ENCODE data around the gene KATNA1. TPM values are rescaled to one million over a fixed set of nuclear protein-coding genes. Genes with fewer than 3 reads are reported as not detected.
A peak's percentile ranks its signal among the peaks of the same experiment; 100 is the strongest.

KATNA1 gene
- total RNA-seq, 1 donor from 2014 or later, result 19.2 TPM

DNA sequence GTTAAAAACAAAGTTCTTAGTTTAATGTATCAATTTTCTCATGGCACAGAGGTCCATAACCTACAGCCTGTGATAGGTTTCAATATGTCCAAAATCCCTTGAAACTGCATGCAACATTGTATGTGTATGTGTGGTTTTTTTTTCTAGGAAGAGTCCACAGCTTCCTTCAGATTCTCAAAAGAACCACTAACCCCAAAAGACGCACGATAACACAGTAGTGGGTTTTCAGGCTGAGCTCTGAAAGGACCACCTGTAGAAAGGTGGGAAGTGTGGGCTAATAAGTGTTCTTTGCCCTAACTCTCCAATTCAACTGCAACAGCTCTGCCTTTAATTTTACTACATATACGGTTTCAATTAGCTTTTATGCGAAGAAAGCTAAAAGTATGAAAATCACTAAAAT, 11.5 kb upstream of the KATNA1 start:
- H3K27ac Mint-ChIP-seq (ENCODE audit: unreplicated experiment), result no peak overlapping the region
- H3K27me3 Mint-ChIP-seq (ENCODE audit: unreplicated experiment), result no peaks in the 10 kb centered on the region
- H3K4me3 Mint-ChIP-seq (ENCODE audit: unreplicated experiment), result no peak overlapping the region
- H3K9me3 Mint-ChIP-seq (ENCODE audit: unreplicated experiment), result no peaks in the 10 kb centered on the region
- H3K4me1 Mint-ChIP-seq (ENCODE audit: unreplicated experiment), result no peaks in the 10 kb centered on the region
- peaks cover 39% of the 10 kb centered on the region for H3K36me3 Mint-ChIP-seq (ENCODE audit: unreplicated experiment)
- no peak for DNase-seq (ENCODE audit: extremely low spot score, unreplicated experiment)
- TF ChIP-seq, protein P1, sequence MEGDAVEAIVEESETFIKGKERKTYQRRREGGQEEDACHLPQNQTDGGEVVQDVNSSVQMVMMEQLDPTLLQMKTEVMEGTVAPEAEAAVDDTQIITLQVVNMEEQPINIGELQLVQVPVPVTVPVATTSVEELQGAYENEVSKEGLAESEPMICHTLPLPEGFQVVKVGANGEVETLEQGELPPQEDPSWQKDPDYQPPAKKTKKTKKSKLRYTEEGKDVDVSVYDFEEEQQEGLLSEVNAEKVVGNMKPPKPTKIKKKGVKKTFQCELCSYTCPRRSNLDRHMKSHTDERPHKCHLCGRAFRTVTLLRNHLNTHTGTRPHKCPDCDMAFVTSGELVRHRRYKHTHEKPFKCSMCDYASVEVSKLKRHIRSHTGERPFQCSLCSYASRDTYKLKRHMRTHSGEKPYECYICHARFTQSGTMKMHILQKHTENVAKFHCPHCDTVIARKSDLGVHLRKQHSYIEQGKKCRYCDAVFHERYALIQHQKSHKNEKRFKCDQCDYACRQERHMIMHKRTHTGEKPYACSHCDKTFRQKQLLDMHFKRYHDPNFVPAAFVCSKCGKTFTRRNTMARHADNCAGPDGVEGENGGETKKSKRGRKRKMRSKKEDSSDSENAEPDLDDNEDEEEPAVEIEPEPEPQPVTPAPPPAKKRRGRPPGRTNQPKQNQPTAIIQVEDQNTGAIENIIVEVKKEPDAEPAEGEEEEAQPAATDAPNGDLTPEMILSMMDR (IDR thresholded peaks at IDR 0.05), result no peak

DNA sequence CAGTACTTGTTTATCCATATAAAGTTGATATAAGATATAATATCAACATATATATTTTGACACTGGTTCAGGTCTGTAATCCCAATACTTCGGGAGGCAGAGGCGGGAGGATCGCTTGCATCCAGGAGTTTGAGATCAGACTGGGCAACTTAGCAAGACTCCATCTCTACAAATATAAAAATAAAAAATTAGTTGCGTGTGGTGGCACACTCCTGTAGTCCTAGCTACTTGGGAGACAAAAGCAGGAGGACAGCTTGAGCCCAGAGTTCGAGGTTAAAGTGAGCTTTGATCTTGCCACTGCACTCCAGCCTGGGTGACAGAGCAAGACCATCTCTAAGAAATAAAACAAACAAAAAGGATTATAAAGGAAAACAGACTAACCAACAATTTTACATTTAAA, 8.9 kb upstream of the KATNA1 start:
- Mint-ChIP-seq H3K4me1 (ENCODE audit: unreplicated experiment) (no peaks in the 10 kb centered on the region), H3K4me3 (ENCODE audit: unreplicated experiment) (no peak overlapping the region), H3K27me3 (ENCODE audit: unreplicated experiment) (no peaks in the 10 kb centered on the region), H3K27ac (ENCODE audit: unreplicated experiment) (no peak overlapping the region), H3K9me3 (ENCODE audit: unreplicated experiment) (no peaks in the 10 kb centered on the region), H3K36me3 (ENCODE audit: unreplicated experiment) (peaks cover 33% of the 10 kb centered on the region)
- no peak for DNase-seq (ENCODE audit: extremely low spot score, unreplicated experiment)
- TF ChIP-seq, protein P1 (IDR thresholded peaks at IDR 0.05), result no peak

DNA sequence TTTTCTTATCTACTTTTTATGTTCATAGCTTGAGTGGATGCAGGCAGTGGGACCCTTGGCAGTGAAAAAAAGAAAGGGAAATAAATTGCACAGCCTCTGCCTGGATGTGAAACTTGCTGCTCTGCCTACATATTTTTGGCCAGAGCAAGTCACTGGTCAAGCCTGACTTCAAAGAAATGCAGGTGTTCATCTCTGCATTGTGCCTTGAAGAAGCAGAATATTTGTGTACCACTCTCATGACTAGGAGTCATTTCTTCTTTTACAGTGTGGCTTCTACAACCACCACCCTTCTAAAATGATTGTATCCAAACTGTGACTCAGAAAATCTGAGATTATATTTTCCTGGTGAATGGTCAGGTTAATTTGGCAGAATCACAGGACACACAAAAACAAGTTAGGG, 2.5 kb upstream of the KATNA1 start:
- H3K27ac Mint-ChIP-seq (ENCODE audit: unreplicated experiment), result no peak overlapping the region
- no peaks in the 10 kb centered on the region for H3K27me3 Mint-ChIP-seq (ENCODE audit: unreplicated experiment)
- no peak overlapping the region for H3K4me3 Mint-ChIP-seq (ENCODE audit: unreplicated experiment)
- H3K9me3 Mint-ChIP-seq (ENCODE audit: unreplicated experiment), result no peaks in the 10 kb centered on the region
- peaks cover 9% of the 10 kb centered on the region for H3K36me3 Mint-ChIP-seq (ENCODE audit: unreplicated experiment)
- DNase-seq (ENCODE audit: extremely low spot score, unreplicated experiment), result no peak
- peaks cover 17% of the 10 kb centered on the region for H3K4me1 Mint-ChIP-seq (ENCODE audit: unreplicated experiment)
- TF ChIP-seq, protein P1 (IDR thresholded peaks at IDR 0.05), result no peak

DNA sequence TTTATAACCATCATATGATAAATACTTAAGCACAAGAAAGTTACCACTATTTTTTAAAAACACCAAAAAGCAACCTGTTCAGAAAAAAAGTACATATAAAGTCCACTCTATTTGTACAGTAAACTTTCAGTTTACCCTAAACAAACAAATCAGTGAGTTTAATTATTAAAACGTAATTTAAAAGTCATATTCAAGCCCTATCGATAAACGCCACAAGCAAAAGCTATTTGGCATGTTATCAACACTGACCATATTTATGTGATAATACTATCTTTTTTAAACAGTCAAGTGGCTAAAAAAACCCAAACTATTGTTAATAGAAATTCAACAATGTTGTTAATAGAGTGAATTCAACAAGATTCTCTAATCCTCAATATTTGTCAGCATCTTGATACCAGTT, 1.9 kb downstream of the KATNA1 start:
- Mint-ChIP-seq H3K4me3 (ENCODE audit: unreplicated experiment) (peak overlapping the region; percentile 84), H3K27ac (ENCODE audit: unreplicated experiment) (no peak overlapping the region)

DNA sequence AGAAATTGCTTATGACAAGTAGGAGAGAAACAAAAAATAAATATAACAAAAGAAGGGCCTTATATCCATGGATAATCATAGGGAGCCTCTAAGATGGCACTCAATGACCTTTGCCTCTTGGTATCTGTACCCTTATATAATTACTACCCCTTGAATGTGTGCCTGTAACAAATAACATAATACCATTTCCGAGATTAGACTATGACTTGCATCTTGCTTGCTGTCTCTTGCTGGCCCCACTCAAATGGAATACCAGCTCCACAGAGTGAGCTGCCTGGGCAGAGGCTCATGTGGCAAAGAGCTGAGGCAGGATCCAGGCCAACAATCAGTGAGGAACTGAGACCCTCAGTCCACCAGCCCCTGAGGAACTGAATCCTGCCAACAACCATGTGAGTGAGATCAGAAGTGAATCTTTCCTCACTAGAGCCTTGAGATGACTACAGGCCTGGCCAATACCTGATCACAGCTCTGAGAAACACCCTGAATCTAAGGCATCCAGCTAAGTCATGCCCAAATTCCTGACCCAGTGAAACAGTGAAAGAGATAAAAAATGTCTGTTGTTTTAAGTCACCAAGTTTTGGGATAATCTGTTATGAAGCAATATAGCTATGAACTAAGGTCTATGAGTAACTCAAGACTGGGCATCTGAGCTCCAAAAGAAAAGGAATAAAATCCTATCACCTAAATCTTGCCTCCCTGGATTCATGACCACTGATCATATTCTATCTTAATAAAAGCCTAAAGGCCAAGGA, 5.5 kb downstream of the KATNA1 start:
- TF ChIP-seq, protein P1 (IDR thresholded peaks at IDR 0.05), result no peak
- H3K9me3 Mint-ChIP-seq (ENCODE audit: unreplicated experiment), result peaks cover 4% of the 10 kb centered on the region
- H3K4me1 Mint-ChIP-seq (ENCODE audit: unreplicated experiment), result peaks cover 20% of the 10 kb centered on the region
- H3K27me3 Mint-ChIP-seq (ENCODE audit: unreplicated experiment), result no peaks in the 10 kb centered on the region
- H3K36me3 Mint-ChIP-seq (ENCODE audit: unreplicated experiment), result no peaks in the 10 kb centered on the region
- no peak for DNase-seq (ENCODE audit: extremely low spot score, unreplicated experiment)
- no peak overlapping the region for H3K27ac Mint-ChIP-seq (ENCODE audit: unreplicated experiment)
- H3K4me3 Mint-ChIP-seq (ENCODE audit: unreplicated experiment), result no peak overlapping the region

More for the DNA sequence above, 1.9 kb downstream of the KATNA1 start:
- Mint-ChIP-seq H3K36me3 (ENCODE audit: unreplicated experiment) (no peaks in the 10 kb centered on the region), H3K9me3 (ENCODE audit: unreplicated experiment) (peaks cover under 1% of the 10 kb centered on the region), H3K27me3 (ENCODE audit: unreplicated experiment) (no peaks in the 10 kb centered on the region), H3K4me1 (ENCODE audit: unreplicated experiment) (peaks cover 24% of the 10 kb centered on the region)
- no peak for DNase-seq (ENCODE audit: extremely low spot score, unreplicated experiment)
- TF ChIP-seq, protein P1 (IDR thresholded peaks at IDR 0.05), result no peak

All from osteocyte (in vitro differentiated cells).